ENCODE data around the gene SGSH. TPM values are rescaled to one million over a fixed set of nuclear protein-coding genes. Genes with fewer than 3 reads are reported as not detected.

SGSH gene
- total RNA-seq, 4 donors from 2014 or later, result 14.4 to 39.7 (median 38.4) TPM

- Histone ChIP-seq H3K4me1 (no peaks in the 10 kb centered on the region), H3K36me3 (no peaks in the 10 kb centered on the region), H3K9me3 (no peaks in the 10 kb centered on the region), H3K4me3 (no peak overlapping the region), H3K27me3 (no peaks in the 10 kb centered on the region), H3K27ac (no peak overlapping the region)
- no peak for DNase-seq
- TF ChIP-seq POLR2A (IDR thresholded peaks at IDR 0.05) (no peak), CTCF (IDR thresholded peaks at IDR 0.05) (no peak)
- intact Hi-C loops (cut with DNase I; ENCODE audit: low total_unique reads), result no loop called here
Measured at GRCh38 chr17:80169107-80169506, 51.0 kb downstream of the SGSH start.

- TF ChIP-seq CTCF (IDR thresholded peaks at IDR 0.05) (no peak), POLR2A (IDR thresholded peaks at IDR 0.05) (no peak)
- no peaks in the 10 kb centered on the region for H3K4me1 ChIP-seq
- no peaks in the 10 kb centered on the region for H3K36me3 ChIP-seq
- H3K27me3 ChIP-seq, result no peaks in the 10 kb centered on the region
- H3K4me3 ChIP-seq, result no peak overlapping the region
- DNase-seq, result no peak
- no peaks in the 10 kb centered on the region for H3K9me3 ChIP-seq
- H3K27ac ChIP-seq, result no peak overlapping the region
- intact Hi-C loops (cut with DNase I; ENCODE audit: low total_unique reads), result no loop called here
Measured at GRCh38 chr17:80168371-80168770, 51.8 kb downstream of the SGSH start.

GRCh38 chr17:80166446-80166845, 53.7 kb downstream of the SGSH start:
- H3K27ac ChIP-seq, result no peak overlapping the region
- no peak for DNase-seq
- H3K27me3 ChIP-seq, result no peaks in the 10 kb centered on the region
- no peaks in the 10 kb centered on the region for H3K4me1 ChIP-seq
- TF ChIP-seq POLR2A (IDR thresholded peaks at IDR 0.05), result no peak
- TF ChIP-seq CTCF (IDR thresholded peaks at IDR 0.05), result no peak
- intact Hi-C loops (cut with DNase I; ENCODE audit: low total_unique reads), result no loop called here
- no peak overlapping the region for H3K4me3 ChIP-seq
- no peaks in the 10 kb centered on the region for H3K36me3 ChIP-seq
- H3K9me3 ChIP-seq, result no peaks in the 10 kb centered on the region

- DNase-seq, result no peak
- intact Hi-C loops (cut with DNase I; ENCODE audit: low total_unique reads), result no loop called here
- no peak overlapping the region for H3K27ac ChIP-seq
- no peaks in the 10 kb centered on the region for H3K27me3 ChIP-seq
- no peaks in the 10 kb centered on the region for H3K4me1 ChIP-seq
- H3K4me3 ChIP-seq, result no peak overlapping the region
- no peaks in the 10 kb centered on the region for H3K36me3 ChIP-seq
- H3K9me3 ChIP-seq, result no peaks in the 10 kb centered on the region
- TF ChIP-seq POLR2A (IDR thresholded peaks at IDR 0.05) (no peak), CTCF (IDR thresholded peaks at IDR 0.05) (no peak)
Measured at GRCh38 chr17:80164185-80164584, 55.9 kb downstream of the SGSH start.

- intact Hi-C loops (cut with DNase I; ENCODE audit: low total_unique reads), result no loop called here
- no peak overlapping the region for H3K4me3 ChIP-seq
Measured at GRCh38 chr17:80163336-80163735, 56.8 kb downstream of the SGSH start.

More at GRCh38 chr17:80163336-80163735, 56.8 kb downstream of the SGSH start:
- H3K9me3 ChIP-seq, result no peaks in the 10 kb centered on the region
- H3K27ac ChIP-seq, result no peak overlapping the region
- H3K27me3 ChIP-seq, result no peaks in the 10 kb centered on the region
- TF ChIP-seq CTCF (IDR thresholded peaks at IDR 0.05), result no peak
- TF ChIP-seq POLR2A (IDR thresholded peaks at IDR 0.05), result no peak
- no peaks in the 10 kb centered on the region for H3K4me1 ChIP-seq
- no peak for DNase-seq
- H3K36me3 ChIP-seq, result no peaks in the 10 kb centered on the region

All from uterus (tissue), 4 donors.